GM12878 (cell line): Measurements from ENCODE around the gene CS. TPM values are rescaled to one million over a fixed set of nuclear protein-coding genes. Genes with fewer than 3 reads are reported as not detected.

Experiments
- ATF7 ChIP-seq: fragments of 450-650 bp; IDR thresholded peaks from 2 replicates; pipeline ENCODE4 v1.6.1; 2016; ENCODE audit warnings: low read depth, mild to moderate bottlenecking
- CTCF ChIP-seq, 3 experiments: IDR thresholded peaks in 2 of 3; conservative IDR thresholded peaks in 1 of 3; 2 replicates each; pipeline ENCODE4 v1.5.1; 2011; ENCODE audit warnings: low read depth in 3 of 3, low read length in 3 of 3, mild to moderate bottlenecking in 3 of 3, control low read depth in 2 of 3, moderate library complexity in 2 of 3, inconsistent platforms in 1 of 3, mixed read lengths in 1 of 3; ENCODE audit not compliant: control insufficient read depth in 2 of 3, insufficient read depth in 1 of 3; ENCODE audit errors: extremely low read depth in 1 of 3
- E2F4 ChIP-seq: IDR thresholded peaks from 2 replicates; pipeline ENCODE4 v1.6.1; 2012; ENCODE audit warnings: low read depth, low read length, improper control_type of control experiment
- EED ChIP-seq: sonication (generic); IDR thresholded peaks from 2 replicates; pipeline ENCODE4 v1.6.1; 2016; ENCODE audit warnings: antibody characterized with exemption, low read depth
- FOXK2 ChIP-seq: fragments of 450-650 bp; IDR thresholded peaks from 2 replicates; pipeline ENCODE4 v1.6.1; 2017; ENCODE audit warnings: mild to moderate bottlenecking, moderate library complexity
- IKZF1 ChIP-seq: fragments of 450-650 bp; conservative IDR thresholded peaks from 2 replicates; pipeline ENCODE4 v1.6.1; 2017; ENCODE audit warnings: antibody characterized with exemption, mild to moderate bottlenecking
- IRF5 ChIP-seq: fragments of 450-650 bp; IDR thresholded peaks from 2 replicates; pipeline ENCODE4 v1.6.1; 2017; ENCODE audit warnings: borderline replicate concordance
- NR2C2 ChIP-seq: IDR thresholded peaks from 2 replicates; pipeline ENCODE4 v1.6.1; 2011; ENCODE audit warnings: borderline replicate concordance, low read depth; ENCODE audit not compliant: control insufficient read depth, insufficient read length
- PAX8 ChIP-seq: fragments of 450-650 bp; IDR thresholded peaks from 2 replicates; pipeline ENCODE4 v1.6.1; 2017; ENCODE audit warnings: mild to moderate bottlenecking, moderate library complexity
- SIX5 ChIP-seq: IDR thresholded peaks from 2 replicates; pipeline ENCODE4 v1.6.1; 2011; ENCODE audit warnings: mild to moderate bottlenecking, low read depth, low read length, moderate library complexity; ENCODE audit not compliant: severe bottlenecking
- TAF1 ChIP-seq: IDR thresholded peaks from 2 replicates; pipeline ENCODE4 v1.6.1; 2011; ENCODE audit warnings: mild to moderate bottlenecking, low read depth, low read length, borderline replicate concordance
- ZNF592 ChIP-seq: fragments of 450-650 bp; IDR thresholded peaks from 2 replicates; pipeline ENCODE4 v1.6.1; 2017; ENCODE audit warnings: mild to moderate bottlenecking, moderate library complexity
- ZNF622 ChIP-seq: fragments of 450-650 bp; IDR thresholded peaks from 2 replicates; pipeline ENCODE4 v1.6.1; 2017; ENCODE audit warnings: mild to moderate bottlenecking, inconsistent platforms
- ZNF687 ChIP-seq: fragments of 450-650 bp; IDR thresholded peaks from 2 replicates; pipeline ENCODE4 v1.6.1; 2017; ENCODE audit warnings: mild to moderate bottlenecking, moderate library complexity
- polyA plus RNA-seq, 11 experiments: library from polyadenylated mRNA; depleted of rRNA in 4 of 11; unstranded in 6 of 11; stranded (reverse) in 5 of 11; fragments of >200 nt; fragmentation: Nextera tagmentation in 4 of 11; fragmentation: Illumina TruSeq in 1 of 11; extraction: Ambion mirVana in 4 of 11; extraction: Trizol in 1 of 11; gene quantifications; 1 replicate in 1 of 11; 2 replicates in 10 of 11; pipeline versions ENCODE4 v1.2.1 to v1.2.3, GENCODE V29; 2011 to 2016; ENCODE audit warnings: inconsistent platforms in 2 of 11, missing spikeins in 2 of 11, low read depth in 1 of 11
- total RNA-seq, 4 experiments: library from RNA; depleted of rRNA in 3 of 4; stranded (reverse); fragments of >200 nt in 3 of 4; fragmentation: Illumina TruSeq in 1 of 4; extraction: Trizol in 1 of 4; gene quantifications; 2 replicates each; pipeline versions ENCODE4 v1.2.1 to v1.2.3, GENCODE V29; 2013 to 2021

Gene CS
- total and polyA plus RNA-seq, 10 of the 15 experiments (the other 5 are each of a cell fraction or from before 2014, with no cell fraction given): 64.9 to 276 (median 139) TPM

- TF ChIP-seq ZNF687: peak; percentile 63
- TF ChIP-seq FOXK2: no peak
- TF ChIP-seq SIX5: no peak
- no peak for TF ChIP-seq IKZF1
- TF ChIP-seq TAF1: no peak
- peak; percentile 66 for TF ChIP-seq ATF7
- TF ChIP-seq NR2C2: no peak
- no peak for TF ChIP-seq PAX8
- TF ChIP-seq EED: peak; percentile 29; the same call in 1 of the 2 replicates
- no peak for TF ChIP-seq ZNF622
- TF ChIP-seq ZNF592: no peak
- peak; percentile 75; the same call in 1 of the 2 replicates for TF ChIP-seq IRF5
- TF ChIP-seq E2F4: no peak
- no peak for TF ChIP-seq CTCF (IDR thresholded peaks at IDR 0.05 in 2 of 3, conservative IDR thresholded peaks at IDR 0.05 in 1 of 3; ENCODE audit: control insufficient read depth in 2 of 3, extremely low read depth in 1 of 3, insufficient read depth in 1 of 3, low read depth in 3 of 3, low read length in 3 of 3)
These were observed 724 bp upstream of the CS start (continued) for GRCh38 chr12:56300644-56301464.
